GM12872 (cell line): ENCODE measurements around the gene CCL18.

Experiments used
- CTCF ChIP-seq: IDR thresholded peaks from 3 replicates; pipeline ENCODE4 v1.5.1; 2011; ENCODE audit warnings: low read depth, mild to moderate bottlenecking, low read length, moderate library complexity; ENCODE audit not compliant: insufficient read depth

The CCL18 gene

GRCh38 chr17:36030956-36031355 lies 33.1 kb upstream of the CCL18 start:
- TF ChIP-seq CTCF: no peak

- no peak for TF ChIP-seq CTCF
These were observed 29.9 kb upstream of the CCL18 start for GRCh38 chr17:36034127-36034526.

GRCh38 chr17:36036235-36036634 lies 27.8 kb upstream of the CCL18 start:
- TF ChIP-seq CTCF: no peak

GRCh38 chr17:36048066-36048465 lies 16.0 kb upstream of the CCL18 start:
- no peak for TF ChIP-seq CTCF

- TF ChIP-seq CTCF: no peak
These were observed 14.4 kb upstream of the CCL18 start for GRCh38 chr17:36049643-36050042.

GRCh38 chr17:36055171-36055570 lies 8.9 kb upstream of the CCL18 start:
- TF ChIP-seq CTCF: no peak

GRCh38 chr17:36055921-36056520 lies 8.1 kb upstream of the CCL18 start:
- TF ChIP-seq CTCF: no peak
